GM12874 (cell line): ENCODE data around the gene SMPD4.
"Not testable (repeated sequence)": the region's sequence is repeated elsewhere in the genome, so short reads cannot be mapped to it uniquely, and the experiment has no call there.

Source experiments
- CTCF ChIP-seq: IDR thresholded peaks from 2 replicates; pipeline ENCODE4 v1.5.1; 2011; ENCODE audit warnings: low read depth, mild to moderate bottlenecking, control low read depth, low read length, moderate library complexity; ENCODE audit not compliant: insufficient read depth

SMPD4 gene

GRCh38 chr2:130145006-130145414 lies 36.4 kb downstream of the SMPD4 start, which contains the start of gene CCDC74B:
Gene CCDC74B, minus strand, starts transcription at chr2:130145112. Its CDS starts 116 bp downstream, at chr2:130144996.
- TF ChIP-seq CTCF, result not testable (repeated sequence)

- TF ChIP-seq CTCF, result no peak
Observed at GRCh38 chr2:130135692-130136541, 45.5 kb downstream of the SMPD4 start.

- TF ChIP-seq CTCF, result not testable (repeated sequence)
Observed at GRCh38 chr2:130129120-130129829, 52.1 kb downstream of the SMPD4 start, which contains the start of gene POTEF. Gene POTEF, minus strand, starts transcription at chr2:130129222. Its CDS starts 8,707 bp downstream, at chr2:130120515.
